Right lung (tissue), 5 donors: Measurements from ENCODE around the gene ATN1. TPM values are rescaled to one million over a fixed set of nuclear protein-coding genes. Genes with fewer than 3 reads are reported as not detected.

Source experiments
- DNase-seq, 2 donors: peaks; one replicate each; pipeline ENCODE4 v3.0.0-alpha.2; 2013
- polyA plus RNA-seq, 5 donors: library from polyadenylated mRNA; unstranded; fragments of 120-200 nt; gene quantifications; one replicate each; pipeline versions ENCODE4 v1.2.1 to v1.2.3, GENCODE V29; 2013; ENCODE audit warnings: inconsistent platforms in 1 of 5, low replicate concordance in 1 of 5; ENCODE audit not compliant: insufficient read length in 5 of 5, insufficient read depth in 1 of 5

ATN1 gene
- polyA plus RNA-seq, 5 donors = 80.2 to 135 (median 118) TPM

DNA sequence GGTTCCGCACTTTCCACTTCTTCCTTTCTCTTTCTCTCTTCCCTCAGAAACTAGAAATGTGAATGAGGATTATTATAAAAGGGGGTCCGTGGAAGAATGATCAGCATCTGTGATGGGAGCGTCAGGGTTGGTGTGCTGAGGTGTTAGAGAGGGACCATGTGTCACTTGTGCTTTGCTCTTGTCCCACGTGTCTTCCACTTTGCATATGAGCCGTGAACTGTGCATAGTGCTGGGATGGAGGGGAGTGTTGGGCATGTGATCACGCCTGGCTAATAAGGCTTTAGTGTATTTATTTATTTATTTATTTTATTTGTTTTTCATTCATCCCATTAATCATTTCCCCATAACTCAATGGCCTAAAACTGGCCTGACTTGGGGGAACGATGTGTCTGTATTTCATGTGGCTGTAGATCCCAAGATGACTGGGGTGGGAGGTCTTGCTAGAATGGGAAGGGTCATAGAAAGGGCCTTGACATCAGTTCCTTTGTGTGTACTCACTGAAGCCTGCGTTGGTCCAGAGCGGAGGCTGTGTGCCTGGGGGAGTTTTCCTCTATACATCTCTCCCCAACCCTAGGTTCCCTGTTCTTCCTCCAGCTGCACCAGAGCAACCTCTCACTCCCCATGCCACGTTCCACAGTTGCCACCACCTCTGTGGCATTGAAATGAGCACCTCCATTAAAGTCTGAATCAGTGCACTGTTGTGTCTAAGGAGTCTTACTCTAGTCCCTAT lies 4.6 kb upstream of the ATN1 start:
- DNase-seq = no peak

DNA sequence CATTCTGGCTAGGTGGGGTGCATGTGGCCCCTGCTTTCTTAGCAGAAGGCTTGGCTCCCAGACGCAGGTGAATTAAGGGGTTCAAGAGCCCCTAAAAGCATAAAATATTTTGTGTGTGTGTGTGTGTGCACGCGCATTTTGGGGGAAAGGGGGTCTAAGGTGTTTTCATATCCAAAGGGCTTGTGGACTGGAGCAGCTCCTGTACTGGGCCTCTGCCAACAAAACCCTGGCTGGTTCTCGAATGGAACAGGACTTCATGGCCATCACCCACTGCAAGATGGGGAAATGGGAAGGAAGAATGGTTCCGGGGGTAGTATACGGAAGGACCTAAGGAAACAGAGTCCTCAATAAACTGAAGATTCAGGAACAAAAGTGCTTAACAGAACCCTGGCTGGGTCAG lies 3.9 kb upstream of the ATN1 start:
- no peak for DNase-seq

DNA sequence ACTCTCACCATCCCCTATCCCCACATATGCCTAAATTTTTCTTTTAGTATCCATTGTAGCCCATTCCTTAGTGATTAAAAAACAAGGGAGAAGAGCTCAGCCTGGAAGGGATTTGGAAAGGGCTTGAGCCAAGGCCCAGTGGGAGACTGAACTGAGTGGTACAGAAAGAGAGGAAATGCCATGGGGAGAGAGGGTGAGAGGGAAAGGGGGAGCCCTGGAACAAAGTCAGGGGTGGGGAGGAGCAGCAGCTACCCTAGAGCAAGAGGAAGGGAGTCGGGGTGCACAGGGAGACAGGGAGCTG lies 2.6 kb upstream of the ATN1 start:
- DNase-seq = no peak

DNA sequence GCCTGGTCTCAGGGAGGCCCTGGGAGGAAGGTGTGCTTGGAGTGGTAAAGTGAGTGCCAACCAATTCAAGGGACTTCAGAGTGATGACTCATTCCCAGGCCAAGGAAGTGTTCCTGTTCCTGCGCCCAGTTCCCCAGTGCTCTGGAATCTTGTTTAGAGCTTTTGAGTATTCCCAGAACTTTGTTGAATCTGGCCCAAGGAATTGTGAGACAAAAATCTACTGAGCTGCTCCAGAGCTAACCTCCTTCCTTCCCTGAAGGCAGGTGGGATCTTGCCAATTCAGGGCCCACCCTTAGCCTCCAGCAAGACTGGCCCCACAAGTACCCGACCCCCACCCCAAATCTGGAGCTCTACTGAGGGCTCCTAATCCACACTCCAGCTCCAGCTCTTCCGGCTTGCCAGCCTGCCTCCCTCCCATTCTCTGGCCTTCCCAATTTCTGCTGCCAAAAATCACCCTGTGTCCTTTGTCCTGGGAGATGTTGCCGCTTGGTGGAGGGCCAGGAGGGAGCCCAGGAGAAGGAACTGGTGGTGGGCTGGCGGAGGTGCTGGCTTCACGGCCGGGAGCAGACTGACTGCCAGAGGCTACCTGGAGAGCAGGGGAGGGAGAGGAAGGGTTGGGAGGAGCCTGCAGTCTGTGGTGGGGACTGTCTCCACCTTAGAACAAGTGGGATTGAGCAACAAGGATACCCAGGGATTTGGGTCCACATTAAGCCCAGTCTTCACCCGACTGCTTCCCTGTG lies 2.0 kb upstream of the ATN1 start:
- DNase-seq = peak in 1 of 2 donors; percentile 81

DNA sequence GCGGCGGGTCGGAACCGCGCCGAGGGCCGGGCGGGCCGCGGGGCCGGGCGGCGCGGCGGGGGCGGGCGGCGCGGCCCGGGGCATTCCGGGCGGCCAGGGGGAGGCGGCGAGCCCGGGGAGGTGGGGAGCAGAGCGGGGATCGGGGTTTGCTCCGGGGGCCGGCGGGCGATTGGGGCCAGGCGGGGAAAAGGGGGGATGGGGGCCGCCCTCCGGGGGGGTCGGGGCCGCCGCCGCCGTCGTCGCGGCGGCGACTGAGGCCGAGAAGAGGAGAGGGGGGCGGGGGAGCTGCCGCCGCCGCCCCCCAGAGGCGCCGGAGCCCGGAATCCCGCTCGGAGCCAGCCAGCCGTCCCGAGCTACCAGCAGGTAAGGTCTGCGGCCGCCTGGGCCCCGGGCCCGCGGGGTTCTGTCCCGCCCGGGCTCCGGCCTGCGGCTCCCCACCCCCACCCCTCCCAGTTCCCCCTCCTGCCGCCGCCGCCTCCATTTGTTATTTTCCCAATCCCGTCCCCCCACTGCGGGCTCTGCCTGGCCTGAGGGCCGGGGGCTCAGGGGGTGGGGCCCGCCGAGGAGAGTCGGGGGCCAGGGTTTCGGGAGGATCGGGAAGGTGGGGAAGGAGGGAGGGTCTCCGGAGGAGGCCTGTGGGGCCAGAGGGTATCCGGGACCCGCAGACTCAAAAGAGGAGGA lies 403 bp downstream of the ATN1 start:
- no peak for DNase-seq

DNA sequence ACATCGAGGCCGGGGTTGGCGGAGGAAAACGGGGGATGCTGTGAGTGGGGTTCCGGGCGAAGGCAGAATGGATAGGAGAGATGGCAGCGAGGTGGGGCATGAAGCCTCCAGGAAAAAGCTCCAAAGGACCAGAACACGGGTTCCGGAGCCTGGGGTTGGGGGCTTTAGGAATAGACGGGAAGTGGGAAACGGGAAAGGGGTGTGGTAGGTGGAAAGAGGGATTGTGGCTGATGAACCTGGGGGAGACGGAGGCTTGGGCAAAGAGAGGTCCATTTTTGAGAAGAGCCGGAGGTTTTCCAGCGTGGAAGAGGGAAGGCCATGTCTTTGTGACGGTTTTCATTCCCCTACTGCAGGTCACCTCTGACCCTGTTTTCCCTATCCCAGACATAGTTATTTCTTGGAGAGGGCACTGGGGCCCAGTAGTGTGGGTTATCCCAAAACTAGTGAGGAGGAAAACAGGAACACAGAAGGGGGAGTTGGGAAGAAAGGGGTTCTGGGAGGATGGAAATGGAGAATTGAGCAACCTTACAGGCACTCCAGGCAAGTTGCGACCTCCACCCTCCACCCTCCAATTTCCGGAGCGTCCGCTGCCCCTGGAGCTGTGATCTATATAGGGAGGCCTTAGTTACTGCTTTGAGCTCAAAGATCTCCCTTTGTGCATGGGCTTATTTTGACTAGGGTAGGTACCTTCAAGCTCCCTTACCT lies 1.1 kb downstream of the ATN1 start:
- DNase-seq = no peak

DNA sequence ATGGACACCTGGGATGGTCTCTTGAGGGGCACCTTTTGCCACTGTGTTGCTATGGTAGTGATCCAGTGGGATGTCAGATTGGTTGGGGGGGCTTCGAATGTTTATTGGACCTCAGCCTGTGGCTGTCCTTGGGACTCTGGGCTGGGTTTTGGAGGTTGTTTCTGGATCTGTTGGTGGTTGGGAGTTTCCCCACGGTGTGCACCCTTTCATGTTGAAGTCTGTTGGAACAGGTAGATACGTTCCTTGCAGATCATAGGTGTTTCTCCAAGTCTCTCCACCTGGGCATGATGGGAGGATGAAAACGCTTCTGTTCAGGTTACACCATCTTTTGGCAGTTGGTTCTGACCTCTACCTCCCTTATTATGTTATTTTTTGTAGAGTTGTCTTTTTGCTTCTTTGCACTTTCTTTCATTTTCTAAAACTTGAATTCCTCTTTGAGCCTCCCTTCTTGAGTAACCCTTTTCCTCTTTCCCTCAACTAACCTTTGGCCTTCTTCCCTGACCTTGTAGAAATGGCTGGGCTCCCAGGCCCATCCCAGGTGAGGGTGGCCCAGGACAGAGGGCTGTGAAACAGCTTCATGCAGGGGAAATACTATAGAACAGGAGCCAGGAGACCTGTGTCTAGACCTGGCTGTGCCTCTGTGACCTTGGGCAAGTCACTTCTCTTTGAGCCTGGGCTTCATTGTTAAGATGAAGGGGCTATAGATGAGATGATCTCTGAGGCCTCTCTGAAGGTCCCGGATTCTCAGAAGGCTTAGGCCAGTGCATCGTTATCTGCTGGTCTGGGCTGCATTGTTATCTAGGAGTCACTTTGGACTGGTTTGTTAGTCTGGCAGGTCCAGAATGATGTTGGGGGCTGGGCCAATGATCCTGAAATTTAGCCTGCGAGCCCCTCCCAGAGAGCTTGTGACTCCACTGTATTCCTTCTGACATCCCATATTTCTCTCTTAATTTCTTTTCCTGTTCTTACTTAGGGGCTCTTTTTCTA lies 2.0 kb downstream of the ATN1 start:
- no peak for DNase-seq

DNA sequence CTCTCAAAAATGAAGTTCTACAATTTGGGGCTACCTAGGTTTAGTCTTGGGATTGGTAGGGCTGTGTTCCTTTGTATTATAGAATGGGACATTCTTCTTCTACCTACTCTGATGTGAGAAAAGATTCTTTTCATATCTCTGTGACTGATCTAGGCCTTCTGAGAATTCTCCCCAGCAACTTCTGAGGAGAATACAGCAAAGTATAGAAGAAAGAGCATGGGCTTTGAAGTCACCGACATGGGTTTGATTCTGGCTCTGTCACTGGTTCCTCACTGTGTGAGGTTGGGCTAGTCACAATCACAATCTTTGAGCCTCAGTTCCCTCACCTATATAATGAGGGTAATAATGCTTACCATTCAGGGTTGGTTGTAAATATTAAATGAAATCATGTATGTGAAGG lies 5.0 kb downstream of the ATN1 start:
- no peak for DNase-seq

DNA sequence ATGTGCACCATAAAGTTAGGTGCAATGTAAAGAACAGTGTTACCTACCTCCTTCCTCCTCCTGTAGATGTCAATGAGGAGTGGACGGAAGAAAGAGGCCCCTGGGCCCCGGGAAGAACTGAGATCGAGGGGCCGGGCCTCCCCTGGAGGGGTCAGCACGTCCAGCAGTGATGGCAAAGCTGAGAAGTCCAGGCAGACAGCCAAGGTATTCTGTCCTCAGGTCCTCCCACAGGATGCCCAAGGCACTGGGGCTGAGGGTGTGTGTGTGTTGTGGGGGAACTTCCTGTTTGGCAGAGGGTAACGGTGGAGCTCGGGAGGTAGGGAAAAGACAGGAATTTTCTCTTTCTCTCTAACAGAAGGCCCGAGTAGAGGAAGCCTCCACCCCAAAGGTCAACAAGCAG lies 6.4 kb downstream of the ATN1 start:
- DNase-seq = no peak

DNA sequence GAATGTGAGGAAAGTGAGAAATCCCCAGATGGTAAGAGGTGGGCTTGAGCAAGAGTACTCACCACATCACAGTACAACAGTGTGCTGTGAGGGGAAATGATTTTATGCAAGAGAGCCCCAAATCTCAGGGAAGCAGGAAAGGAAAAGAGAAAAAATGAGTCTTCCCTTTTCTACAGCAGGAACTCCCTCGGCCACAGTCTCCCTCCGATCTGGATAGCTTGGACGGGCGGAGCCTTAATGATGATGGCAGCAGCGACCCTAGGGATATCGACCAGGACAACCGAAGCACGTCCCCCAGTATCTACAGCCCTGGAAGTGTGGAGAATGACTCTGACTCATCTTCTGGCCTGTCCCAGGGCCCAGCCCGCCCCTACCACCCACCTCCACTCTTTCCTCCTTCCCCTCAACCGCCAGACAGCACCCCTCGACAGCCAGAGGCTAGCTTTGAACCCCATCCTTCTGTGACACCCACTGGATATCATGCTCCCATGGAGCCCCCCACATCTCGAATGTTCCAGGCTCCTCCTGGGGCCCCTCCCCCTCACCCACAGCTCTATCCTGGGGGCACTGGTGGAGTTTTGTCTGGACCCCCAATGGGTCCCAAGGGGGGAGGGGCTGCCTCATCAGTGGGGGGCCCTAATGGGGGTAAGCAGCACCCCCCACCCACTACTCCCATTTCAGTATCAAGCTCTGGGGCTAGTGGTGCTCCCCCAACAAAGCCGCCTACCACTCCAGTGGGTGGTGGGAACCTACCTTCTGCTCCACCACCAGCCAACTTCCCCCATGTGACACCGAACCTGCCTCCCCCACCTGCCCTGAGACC lies 7.8 kb downstream of the ATN1 start:
- DNase-seq = no peak

DNA sequence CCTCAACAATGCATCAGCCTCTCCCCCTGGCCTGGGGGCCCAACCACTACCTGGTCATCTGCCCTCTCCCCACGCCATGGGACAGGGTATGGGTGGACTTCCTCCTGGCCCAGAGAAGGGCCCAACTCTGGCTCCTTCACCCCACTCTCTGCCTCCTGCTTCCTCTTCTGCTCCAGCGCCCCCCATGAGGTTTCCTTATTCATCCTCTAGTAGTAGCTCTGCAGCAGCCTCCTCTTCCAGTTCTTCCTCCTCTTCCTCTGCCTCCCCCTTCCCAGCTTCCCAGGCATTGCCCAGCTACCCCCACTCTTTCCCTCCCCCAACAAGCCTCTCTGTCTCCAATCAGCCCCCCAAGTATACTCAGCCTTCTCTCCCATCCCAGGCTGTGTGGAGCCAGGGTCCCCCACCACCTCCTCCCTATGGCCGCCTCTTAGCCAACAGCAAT lies 8.5 kb downstream of the ATN1 start:
- no peak for DNase-seq

DNA sequence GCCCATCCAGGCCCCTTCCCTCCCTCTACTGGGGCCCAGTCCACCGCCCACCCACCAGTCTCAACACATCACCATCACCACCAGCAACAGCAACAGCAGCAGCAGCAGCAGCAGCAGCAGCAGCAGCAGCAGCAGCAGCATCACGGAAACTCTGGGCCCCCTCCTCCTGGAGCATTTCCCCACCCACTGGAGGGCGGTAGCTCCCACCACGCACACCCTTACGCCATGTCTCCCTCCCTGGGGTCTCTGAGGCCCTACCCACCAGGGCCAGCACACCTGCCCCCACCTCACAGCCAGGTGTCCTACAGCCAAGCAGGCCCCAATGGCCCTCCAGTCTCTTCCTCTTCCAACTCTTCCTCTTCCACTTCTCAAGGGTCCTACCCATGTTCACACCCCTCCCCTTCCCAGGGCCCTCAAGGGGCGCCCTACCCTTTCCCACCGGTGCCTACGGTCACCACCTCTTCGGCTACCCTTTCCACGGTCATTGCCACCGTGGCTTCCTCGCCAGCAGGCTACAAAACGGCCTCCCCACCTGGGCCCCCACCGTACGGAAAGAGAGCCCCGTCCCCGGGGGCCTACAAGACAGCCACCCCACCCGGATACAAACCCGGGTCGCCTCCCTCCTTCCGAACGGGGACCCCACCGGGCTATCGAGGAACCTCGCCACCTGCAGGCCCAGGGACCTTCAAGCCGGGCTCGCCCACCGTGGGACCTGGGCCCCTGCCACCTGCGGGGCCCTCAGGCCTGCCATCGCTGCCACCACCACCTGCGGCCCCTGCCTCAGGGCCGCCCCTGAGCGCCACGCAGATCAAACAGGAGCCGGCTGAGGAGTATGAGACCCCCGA lies 9.1 kb downstream of the ATN1 start:
- DNase-seq = no peak

DNA sequence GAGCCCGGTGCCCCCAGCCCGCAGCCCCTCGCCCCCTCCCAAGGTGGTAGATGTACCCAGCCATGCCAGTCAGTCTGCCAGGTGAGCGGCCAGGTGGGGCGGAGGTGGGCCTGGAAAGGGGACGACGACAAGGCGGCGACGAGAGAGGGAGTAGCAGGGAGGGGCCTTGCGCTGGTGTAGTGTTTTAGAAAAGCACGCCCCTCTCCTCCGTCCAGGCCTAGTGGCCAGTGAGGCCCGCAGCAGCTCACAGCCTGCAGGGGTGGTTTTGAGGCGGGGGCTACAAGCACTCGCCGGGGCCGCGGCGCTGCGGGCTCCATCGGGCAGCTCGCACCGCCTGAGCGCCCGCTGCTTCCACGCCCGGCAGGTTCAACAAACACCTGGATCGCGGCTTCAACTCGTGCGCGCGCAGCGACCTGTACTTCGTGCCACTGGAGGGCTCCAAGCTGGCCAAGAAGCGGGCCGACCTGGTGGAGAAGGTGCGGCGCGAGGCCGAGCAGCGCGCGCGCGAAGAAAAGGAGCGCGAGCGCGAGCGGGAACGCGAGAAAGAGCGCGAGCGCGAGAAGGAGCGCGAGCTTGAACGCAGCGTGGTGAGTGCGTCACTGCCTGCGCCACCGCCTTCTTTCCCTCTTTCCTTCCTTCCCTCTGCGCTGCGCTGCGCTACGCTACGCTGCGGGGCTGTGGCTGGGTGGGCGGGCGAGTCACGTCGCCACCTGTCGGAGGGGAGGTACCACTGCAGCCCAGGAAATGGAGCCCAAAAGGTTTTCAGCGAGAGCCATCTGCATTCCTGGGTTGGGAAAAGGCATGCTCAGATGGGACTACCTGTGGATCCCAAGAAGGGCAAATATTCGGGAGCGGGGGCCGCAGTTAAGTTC lies 10.0 kb downstream of the ATN1 start:
- DNase-seq = peak; percentile 95

DNA sequence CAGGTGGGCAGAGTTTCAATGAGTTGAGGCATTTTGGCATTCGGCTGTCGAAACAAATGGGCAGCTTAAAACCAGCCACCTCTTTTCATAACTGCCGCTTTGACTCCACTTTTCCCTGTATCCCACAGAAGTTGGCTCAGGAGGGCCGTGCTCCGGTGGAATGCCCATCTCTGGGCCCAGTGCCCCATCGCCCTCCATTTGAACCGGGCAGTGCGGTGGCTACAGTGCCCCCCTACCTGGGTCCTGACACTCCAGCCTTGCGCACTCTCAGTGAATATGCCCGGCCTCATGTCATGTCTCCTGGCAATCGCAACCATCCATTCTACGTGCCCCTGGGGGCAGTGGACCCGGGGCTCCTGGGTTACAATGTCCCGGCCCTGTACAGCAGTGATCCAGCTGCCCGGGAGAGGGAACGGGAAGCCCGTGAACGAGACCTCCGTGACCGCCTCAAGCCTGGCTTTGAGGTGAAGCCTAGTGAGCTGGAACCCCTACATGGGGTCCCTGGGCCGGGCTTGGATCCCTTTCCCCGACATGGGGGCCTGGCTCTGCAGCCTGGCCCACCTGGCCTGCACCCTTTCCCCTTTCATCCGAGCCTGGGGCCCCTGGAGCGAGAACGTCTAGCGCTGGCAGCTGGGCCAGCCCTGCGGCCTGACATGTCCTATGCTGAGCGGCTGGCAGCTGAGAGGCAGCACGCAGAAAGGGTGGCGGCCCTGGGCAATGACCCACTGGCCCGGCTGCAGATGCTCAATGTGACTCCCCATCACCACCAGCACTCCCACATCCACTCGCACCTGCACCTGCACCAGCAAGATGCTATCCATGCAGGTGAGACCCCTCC lies 10.8 kb downstream of the ATN1 start:
- DNase-seq = no peak

DNA sequence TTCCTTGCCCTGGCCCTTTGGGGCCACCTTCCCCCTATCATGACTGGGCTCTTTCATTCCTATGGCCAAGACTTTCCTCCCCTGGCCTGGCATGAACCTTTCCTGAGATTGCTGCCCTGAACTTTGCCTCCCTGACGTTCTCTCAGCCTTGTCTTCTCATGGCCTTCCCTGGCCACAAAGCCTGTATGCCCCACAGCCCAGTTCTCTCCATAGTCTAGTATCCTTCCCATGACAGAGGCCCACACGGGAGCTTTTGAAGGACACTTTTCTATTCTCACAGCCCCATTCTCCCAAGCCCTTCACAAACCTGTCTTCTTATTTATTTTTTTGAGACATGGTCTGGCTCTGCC lies 11.4 kb downstream of the ATN1 start:
- DNase-seq = no peak

DNA sequence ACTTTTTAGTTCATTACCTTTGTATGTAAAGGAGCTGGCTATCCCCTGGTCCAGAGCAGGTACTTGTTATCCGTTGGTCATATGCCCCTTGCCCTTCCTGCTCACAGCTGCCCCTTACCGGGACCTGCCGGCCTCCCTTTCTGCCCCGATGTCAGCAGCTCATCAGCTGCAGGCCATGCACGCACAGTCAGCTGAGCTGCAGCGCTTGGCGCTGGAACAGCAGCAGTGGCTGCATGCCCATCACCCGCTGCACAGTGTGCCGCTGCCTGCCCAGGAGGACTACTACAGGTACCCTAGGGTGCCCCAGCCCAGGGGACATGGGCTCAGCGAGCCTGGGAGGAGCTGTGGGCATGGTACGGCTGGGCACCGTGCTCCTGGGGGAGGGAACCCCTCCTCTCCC lies 13.5 kb downstream of the ATN1 start:
- DNase-seq = no peak

DNA sequence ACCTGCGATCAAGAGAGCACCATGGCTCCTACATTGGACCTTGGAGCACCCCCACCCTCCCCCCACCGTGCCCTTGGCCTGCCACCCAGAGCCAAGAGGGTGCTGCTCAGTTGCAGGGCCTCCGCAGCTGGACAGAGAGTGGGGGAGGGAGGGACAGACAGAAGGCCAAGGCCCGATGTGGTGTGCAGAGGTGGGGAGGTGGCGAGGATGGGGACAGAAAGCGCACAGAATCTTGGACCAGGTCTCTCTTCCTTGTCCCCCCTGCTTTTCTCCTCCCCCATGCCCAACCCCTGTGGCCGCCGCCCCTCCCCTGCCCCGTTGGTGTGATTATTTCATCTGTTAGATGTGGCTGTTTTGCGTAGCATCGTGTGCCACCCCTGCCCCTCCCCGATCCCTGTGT lies 14.0 kb downstream of the ATN1 start:
- no peak for DNase-seq

DNA sequence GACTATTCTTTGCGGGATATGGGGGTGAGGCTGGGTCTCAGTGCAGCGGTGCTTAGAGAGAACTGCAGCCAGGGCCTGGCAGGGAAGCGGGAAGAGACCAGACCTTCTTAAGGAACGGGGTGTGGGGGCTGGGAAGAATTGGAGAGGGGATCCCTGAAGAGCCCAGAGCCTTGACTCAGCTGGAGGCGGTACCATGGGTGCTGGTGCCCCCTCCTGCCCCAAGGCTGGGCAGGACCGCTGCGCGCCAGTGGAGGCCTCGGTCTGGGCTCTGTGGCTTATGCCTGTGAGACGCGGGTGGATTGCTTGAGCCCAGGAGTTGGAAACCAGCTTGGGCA lies 14.5 kb downstream of the ATN1 start:
- no peak for DNase-seq
